Endothelial cell of umbilical vein (primary cell): ENCODE data around the gene VPREB3.

ENCODE experiments used
- FOS ChIP-seq: IDR thresholded peaks from 2 replicates; pipeline ENCODE4 v1.6.1; 2011; ENCODE audit warnings: mild to moderate bottlenecking, low read length, moderate library complexity, borderline replicate concordance; ENCODE audit not compliant: insufficient read depth
- JUN ChIP-seq: IDR thresholded peaks from 2 replicates; pipeline ENCODE4 v1.6.1; 2011; ENCODE audit warnings: borderline replicate concordance, low read depth; ENCODE audit not compliant: insufficient read length, insufficient read depth
- POLR2A ChIP-seq: IDR thresholded peaks from 2 replicates; pipeline ENCODE4 v1.6.1; 2012; ENCODE audit warnings: low read depth, mild to moderate bottlenecking, control low read depth, low read length
- TF ChIP-seq, protein P1 (sequence below), 2 donors: IDR thresholded peaks; 1 replicate in 1 of 2; 2 replicates in 1 of 2; pipeline ENCODE4 v1.5.1; 2011; ENCODE audit warnings: low read length in 2 of 2, mild to moderate bottlenecking in 2 of 2, moderate library complexity in 2 of 2, control low read depth in 1 of 2, inconsistent platforms in 1 of 2, low read depth in 1 of 2; ENCODE audit not compliant: insufficient read depth in 1 of 2; ENCODE audit errors: extremely low read depth in 1 of 2

- TF ChIP-seq, protein P1, sequence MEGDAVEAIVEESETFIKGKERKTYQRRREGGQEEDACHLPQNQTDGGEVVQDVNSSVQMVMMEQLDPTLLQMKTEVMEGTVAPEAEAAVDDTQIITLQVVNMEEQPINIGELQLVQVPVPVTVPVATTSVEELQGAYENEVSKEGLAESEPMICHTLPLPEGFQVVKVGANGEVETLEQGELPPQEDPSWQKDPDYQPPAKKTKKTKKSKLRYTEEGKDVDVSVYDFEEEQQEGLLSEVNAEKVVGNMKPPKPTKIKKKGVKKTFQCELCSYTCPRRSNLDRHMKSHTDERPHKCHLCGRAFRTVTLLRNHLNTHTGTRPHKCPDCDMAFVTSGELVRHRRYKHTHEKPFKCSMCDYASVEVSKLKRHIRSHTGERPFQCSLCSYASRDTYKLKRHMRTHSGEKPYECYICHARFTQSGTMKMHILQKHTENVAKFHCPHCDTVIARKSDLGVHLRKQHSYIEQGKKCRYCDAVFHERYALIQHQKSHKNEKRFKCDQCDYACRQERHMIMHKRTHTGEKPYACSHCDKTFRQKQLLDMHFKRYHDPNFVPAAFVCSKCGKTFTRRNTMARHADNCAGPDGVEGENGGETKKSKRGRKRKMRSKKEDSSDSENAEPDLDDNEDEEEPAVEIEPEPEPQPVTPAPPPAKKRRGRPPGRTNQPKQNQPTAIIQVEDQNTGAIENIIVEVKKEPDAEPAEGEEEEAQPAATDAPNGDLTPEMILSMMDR (IDR thresholded peaks at IDR 0.05; ENCODE audit: extremely low read depth in 1 of 2, insufficient read depth in 1 of 2, low read depth in 1 of 2, low read length in 2 of 2), result no peak
- TF ChIP-seq POLR2A (no peak), FOS (no peak), JUN (no peak)
Measured at GRCh38 chr22:23782703-23783102, 28.5 kb upstream of the VPREB3 start.
